NCI-H2107 (cell line): Measurements from ENCODE around the gene SLC25A10.
"Not testable (repeated sequence)": the region's sequence is repeated elsewhere in the genome, so short reads cannot be mapped to it uniquely, and the experiment has no call there.

Experiments
- DNase-seq: peaks from one replicate; lab custom pipeline; 2025; lab: John Stamatoyannopoulos, UW

SLC25A10 gene

GRCh38 chr17:81722184-81723120, 10.4 kb downstream of the SLC25A10 start:
- no peak for DNase-seq

DNA sequence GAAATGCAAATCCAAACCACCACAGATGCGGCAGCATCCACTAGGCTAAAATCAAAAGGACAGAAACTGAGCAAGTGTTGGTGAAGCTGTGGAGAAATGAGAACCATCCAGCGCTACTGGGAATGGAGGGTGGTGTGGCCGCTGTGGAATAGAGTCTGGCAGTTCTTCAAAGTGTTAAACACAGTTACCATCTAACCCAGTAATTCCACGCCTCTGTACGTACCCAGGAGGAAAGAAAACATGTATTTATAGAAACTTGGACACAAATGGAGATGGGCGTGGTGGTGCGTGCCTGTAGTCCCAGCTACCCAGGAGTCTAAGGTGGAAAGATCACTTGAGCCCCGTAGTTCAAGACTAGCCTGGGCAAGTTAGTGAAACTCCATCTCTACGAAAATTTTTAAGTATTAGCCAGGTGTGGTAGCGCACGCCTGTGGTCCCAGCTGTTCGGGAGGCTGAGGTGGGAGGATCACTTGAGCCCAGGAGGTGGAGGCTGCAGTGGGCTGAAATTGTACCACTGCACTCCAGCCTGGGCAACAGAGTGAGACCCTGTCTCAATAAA, 11.6 kb downstream of the SLC25A10 start:
- no peak for DNase-seq

- no peak for DNase-seq
Measured at GRCh38 chr17:81725439-81725838, 13.4 kb downstream of the SLC25A10 start.

GRCh38 chr17:81726004-81726403, 13.9 kb downstream of the SLC25A10 start:
- DNase-seq = no peak

DNA sequence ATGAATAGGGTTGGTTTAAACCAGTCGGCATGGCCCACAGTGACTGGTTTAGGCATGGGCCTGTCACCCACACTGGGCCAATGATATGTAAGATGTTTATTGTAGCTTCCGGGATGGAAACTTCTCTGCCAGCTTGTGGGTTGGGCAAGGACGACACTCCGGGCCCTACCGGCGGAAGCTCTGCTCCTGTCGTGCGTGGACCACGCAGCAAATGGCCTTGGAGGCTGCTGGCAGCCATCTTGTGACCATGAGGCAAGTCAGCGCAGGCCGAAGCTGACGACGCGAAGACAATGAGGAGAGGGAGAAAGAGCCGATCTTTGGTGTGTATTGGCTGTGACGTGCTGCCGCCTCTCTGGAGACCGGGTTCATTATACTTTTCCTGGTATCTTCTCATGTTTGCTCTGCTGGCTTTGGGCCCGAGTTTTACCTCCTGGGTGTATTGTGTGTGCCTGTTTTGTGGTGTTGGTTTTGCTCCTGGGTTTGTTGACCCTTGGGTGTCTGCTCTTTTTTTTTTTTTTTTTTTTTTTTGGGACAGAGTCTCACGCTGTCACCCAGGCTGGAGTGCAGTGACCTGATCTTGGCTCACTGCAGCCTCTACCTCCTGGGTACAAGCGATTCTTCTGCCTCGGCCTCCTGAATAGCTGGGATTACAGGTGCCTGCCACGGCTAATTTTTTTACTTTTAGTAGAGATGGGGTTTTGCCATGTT, 15.4 kb downstream of the SLC25A10 start:
- DNase-seq = no peak

DNA sequence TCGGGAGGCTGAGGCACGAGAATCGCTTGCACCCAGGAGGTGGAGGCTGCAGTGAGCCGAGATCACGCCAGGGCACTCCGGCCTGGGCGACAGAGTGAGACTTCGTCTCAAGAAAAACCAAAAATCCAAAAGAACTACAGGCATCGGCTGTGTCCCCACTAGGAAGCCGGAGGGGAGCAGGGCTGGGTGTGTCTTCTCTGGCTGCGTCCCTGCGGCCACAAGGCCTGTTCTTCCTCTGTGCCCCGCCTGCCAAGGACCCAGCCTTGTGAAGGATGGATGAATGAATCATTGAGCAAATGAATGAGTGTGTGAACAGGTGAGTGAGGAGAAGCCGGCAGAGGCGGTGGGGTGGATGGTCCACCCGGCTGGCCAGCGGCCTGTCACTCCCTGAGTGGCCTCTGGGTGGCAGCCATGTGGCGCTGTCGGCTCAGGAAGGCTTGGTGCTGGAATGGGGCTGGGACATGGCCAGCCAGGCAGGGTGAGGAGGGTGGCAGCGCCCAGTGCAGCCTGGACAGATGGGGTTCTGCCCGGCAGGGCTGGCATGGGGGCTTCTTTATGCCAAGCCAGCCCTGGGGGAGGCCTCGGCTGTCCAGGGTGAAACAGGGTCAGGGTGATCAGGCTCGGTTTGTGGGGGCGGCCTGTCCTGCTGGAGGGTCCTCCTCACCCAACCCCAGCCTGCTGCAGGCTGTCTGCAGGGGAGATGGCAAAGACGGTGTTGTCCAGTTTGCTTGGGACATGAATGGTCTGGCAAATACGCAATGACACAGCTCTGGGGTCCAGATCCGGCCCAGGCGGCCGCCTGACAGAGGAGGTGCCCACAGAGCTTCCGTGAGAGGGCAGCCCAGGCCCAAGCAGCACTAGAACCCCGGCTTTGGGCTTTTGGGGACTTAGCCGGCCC, 21.7 kb downstream of the SLC25A10 start:
- peak; percentile 60 for DNase-seq

GRCh38 chr17:81734405-81735263, 22.6 kb downstream of the SLC25A10 start:
- no peak for DNase-seq

- DNase-seq = no peak
Measured at GRCh38 chr17:81735264-81736102, 23.4 kb downstream of the SLC25A10 start.

- DNase-seq = no peak
Measured at GRCh38 chr17:81737947-81738800, 26.1 kb downstream of the SLC25A10 start.

DNA sequence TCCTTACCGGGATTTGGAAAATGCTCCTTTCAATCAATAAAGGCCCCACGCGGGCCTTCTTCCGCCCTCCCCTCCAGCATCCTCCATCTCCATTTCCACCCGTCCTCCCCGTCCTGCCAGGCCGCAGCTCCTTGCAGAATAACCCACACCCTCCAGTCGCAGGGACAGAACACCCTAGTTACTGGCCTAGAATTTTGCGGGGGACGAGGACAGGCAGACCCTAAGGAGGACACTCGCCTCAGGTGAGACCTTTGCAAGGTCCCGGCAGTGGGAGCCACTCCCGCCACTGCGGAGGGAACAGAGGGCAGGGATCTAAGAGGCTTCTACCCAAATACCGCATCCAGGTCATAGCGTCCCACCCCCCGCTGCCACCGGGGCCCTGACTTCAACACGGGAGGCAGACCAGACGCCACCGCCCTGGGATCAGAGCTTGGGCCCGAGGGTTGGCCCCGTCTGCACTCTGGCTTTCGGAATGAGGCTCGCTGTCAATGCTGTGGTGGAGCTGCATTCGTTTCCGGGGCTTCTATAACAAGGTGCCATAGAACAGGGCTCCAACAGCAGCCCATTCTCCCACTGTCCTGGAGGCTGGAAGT, 26.8 kb downstream of the SLC25A10 start:
- no peak for DNase-seq

GRCh38 chr17:81739593-81739992, 27.5 kb downstream of the SLC25A10 start:
- not testable (repeated sequence) for DNase-seq

- no peak for DNase-seq
Measured at GRCh38 chr17:81740395-81740961, 28.4 kb downstream of the SLC25A10 start.

GRCh38 chr17:81741049-81741593, 29.0 kb downstream of the SLC25A10 start:
- no peak for DNase-seq

DNA sequence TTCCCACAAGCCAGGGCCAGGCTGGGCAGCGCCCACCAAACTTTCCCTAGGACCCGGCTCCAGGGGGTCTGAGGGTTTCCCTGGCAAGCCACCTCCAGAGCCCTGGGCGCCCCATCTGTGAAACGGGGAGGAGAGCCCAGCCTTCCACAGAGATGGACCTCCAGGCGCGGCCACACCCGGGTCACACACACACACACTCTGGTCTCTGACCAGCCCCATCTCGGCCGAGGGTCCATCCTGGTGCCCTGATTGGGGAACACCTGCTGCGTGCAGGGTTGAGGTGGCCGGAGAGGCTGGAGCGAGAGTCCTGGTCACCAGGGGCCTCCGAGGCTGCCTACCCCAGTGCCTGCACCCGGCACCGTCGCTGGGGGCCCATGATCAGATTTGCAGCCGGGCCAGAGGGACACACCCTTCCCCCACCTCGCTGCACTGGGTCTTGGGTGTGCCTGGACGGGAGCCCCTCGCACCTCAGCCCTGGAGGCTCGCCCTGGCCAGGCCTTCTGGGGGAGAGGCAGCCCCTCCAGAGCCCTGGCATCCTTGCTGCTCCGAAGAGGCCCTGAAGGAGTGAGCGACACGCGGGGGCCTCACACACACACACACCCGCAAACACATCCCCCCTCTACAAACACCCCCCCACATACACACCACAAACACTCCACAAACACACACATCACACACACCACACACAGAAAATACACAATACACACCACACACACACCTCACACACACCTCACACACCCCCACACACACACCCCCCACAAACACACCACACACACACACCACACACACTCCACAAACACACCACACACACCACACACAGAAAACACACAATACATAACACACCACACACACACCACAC, 29.7 kb downstream of the SLC25A10 start:
- DNase-seq = no peak
